ENCODE measurements around the gene GALNTL6. TPM values are rescaled to one million over a fixed set of nuclear protein-coding genes. Genes with fewer than 3 reads are reported as not detected.

The GALNTL6 gene
- total and polyA plus RNA-seq, 2 donors (not counting 3 experiments of a cell fraction or from before 2014, with no cell fraction given): not detected

- Histone ChIP-seq H3K27me3 (ENCODE audit: control insufficient read depth in 2 of 2, insufficient read depth in 2 of 2, low read length in 2 of 2) (no peaks in the 10 kb centered on the region), H3K4me3 (replicated peaks in 1 of 3; ENCODE audit: insufficient read depth in 1 of 3, low read depth in 1 of 3, low read length in 3 of 3) (no peak overlapping the region), H3K4me1 (ENCODE audit: control insufficient read depth, extremely low read depth, insufficient read depth, low read length) (no peaks in the 10 kb centered on the region), H3K9ac (replicated peaks; ENCODE audit: extremely low read depth, insufficient read depth, low read length) (no peak overlapping the region), H4K20me1 (replicated peaks; ENCODE audit: control insufficient read depth, extremely low read depth, insufficient read depth, low read length) (no peaks in the 10 kb centered on the region), H2AFZ (ENCODE audit: low read depth, low read length) (no peak overlapping the region), H3K4me2 (ENCODE audit: insufficient read depth, low read length) (no peak overlapping the region), H3K9me3 (replicated peaks; ENCODE audit: control insufficient read depth, insufficient read depth, low read length) (no peaks in the 10 kb centered on the region), H3K36me3 (ENCODE audit: control insufficient read depth in 2 of 2, extremely low read depth in 1 of 2, insufficient read depth in 2 of 2, low read length in 2 of 2) (no peaks in the 10 kb centered on the region), H3K79me2 (ENCODE audit: control insufficient read depth, insufficient read depth, low read length) (no peaks in the 10 kb centered on the region), H3K27ac (ENCODE audit: insufficient read depth, low read depth, low read length) (no peak overlapping the region), H3K9me1 (replicated peaks; ENCODE audit: control insufficient read depth, extremely low read depth, insufficient read depth, low read length) (no peaks in the 10 kb centered on the region)
- CTCF ChIA-PET: no interaction called here
- dilution Hi-C loops (cut with MboI; ENCODE audit: extremely low pct_ligation_motif_present, low sequenced_read_pairs): no loop called here
- no peak for TF ChIP-seq JUN (IDR thresholded peaks at IDR 0.05; ENCODE audit: borderline replicate concordance, insufficient read depth, insufficient read length, low read depth)
- TF ChIP-seq FOS (IDR thresholded peaks at IDR 0.05; ENCODE audit: borderline replicate concordance, insufficient read depth, low read length): no peak
- TF ChIP-seq, protein P1, sequence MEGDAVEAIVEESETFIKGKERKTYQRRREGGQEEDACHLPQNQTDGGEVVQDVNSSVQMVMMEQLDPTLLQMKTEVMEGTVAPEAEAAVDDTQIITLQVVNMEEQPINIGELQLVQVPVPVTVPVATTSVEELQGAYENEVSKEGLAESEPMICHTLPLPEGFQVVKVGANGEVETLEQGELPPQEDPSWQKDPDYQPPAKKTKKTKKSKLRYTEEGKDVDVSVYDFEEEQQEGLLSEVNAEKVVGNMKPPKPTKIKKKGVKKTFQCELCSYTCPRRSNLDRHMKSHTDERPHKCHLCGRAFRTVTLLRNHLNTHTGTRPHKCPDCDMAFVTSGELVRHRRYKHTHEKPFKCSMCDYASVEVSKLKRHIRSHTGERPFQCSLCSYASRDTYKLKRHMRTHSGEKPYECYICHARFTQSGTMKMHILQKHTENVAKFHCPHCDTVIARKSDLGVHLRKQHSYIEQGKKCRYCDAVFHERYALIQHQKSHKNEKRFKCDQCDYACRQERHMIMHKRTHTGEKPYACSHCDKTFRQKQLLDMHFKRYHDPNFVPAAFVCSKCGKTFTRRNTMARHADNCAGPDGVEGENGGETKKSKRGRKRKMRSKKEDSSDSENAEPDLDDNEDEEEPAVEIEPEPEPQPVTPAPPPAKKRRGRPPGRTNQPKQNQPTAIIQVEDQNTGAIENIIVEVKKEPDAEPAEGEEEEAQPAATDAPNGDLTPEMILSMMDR (IDR thresholded peaks at IDR 0.05; ENCODE audit: extremely low read depth in 1 of 2, insufficient read depth in 1 of 2, low read depth in 1 of 2, low read length in 2 of 2): no peak
- no peak for TF ChIP-seq POLR2AphosphoS5 (IDR thresholded peaks at IDR 0.05; ENCODE audit: insufficient read depth, low read depth, low read length)
- no peak for TF ChIP-seq GATA2 (IDR thresholded peaks at IDR 0.05; ENCODE audit: insufficient read depth, insufficient read length, low read depth, low read length)
- TF ChIP-seq POLR2A (IDR thresholded peaks at IDR 0.05; ENCODE audit: low read depth, low read length): no peak
- no peak for TF ChIP-seq EZH2 (IDR thresholded peaks at IDR 0.05; ENCODE audit: borderline replicate concordance, low read depth, low read length, severe bottlenecking)
- no peak for TF ChIP-seq MYC (IDR thresholded peaks at IDR 0.05; ENCODE audit: low read depth, low read length)
- TF ChIP-seq, protein P2, sequence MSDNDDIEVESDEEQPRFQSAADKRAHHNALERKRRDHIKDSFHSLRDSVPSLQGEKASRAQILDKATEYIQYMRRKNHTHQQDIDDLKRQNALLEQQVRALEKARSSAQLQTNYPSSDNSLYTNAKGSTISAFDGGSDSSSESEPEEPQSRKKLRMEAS (IDR thresholded peaks at IDR 0.05; ENCODE audit: insufficient read depth, insufficient read length): no peak
- intact Hi-C loops (cut with micrococcal nuclease): no loop called here
- DNase-seq (ENCODE audit: low read depth, low spot score) (no peak), FAIRE-seq (no peak)
- no TSS peak for BruUV-seq (replicated peaks)
- POLR2A ChIA-PET: no interaction called here
These were observed 327.8 kb downstream of the GALNTL6 start for GRCh38 chr4:172141025-172141424.

All from endothelial cell of umbilical vein (primary cell).